ENCODE data around the gene FAM162A. TPM values are rescaled to one million over a fixed set of nuclear protein-coding genes. Genes with fewer than 3 reads are reported as not detected.
"Not testable (repeated sequence)": the region's sequence is repeated elsewhere in the genome, so short reads cannot be mapped to it uniquely, and the experiment has no call there.

Gene FAM162A
- polyA plus RNA-seq (2013, experiment 1 of 2; ENCODE audit: insufficient read length) = 79.2 TPM
- polyA plus RNA-seq (2013, experiment 2 of 2; ENCODE audit: insufficient read length) = 99.0 TPM

GRCh38 chr3:122383771-122384697 lies at the start of gene FAM162A:
Gene FAM162A, plus strand, starts transcription at chr3:122384182. Its CDS starts 84 bp downstream, at chr3:122384266.
- DNase-seq = peak; percentile 94

- DNase-seq = no peak
Measured at GRCh38 chr3:122342803-122343202, 41.2 kb upstream of the FAM162A start.

GRCh38 chr3:122343654-122344053 lies 40.3 kb upstream of the FAM162A start:
- DNase-seq = peak; percentile 7

GRCh38 chr3:122349171-122349570 lies 34.8 kb upstream of the FAM162A start:
- no peak for DNase-seq

- no peak for DNase-seq
Measured at GRCh38 chr3:122350814-122351418, 33.1 kb upstream of the FAM162A start.

- no peak for DNase-seq
Measured at GRCh38 chr3:122351612-122352011, 32.4 kb upstream of the FAM162A start.

- no peak for DNase-seq
Measured at GRCh38 chr3:122353215-122353614, 30.8 kb upstream of the FAM162A start.

GRCh38 chr3:122353893-122354401 lies 30.0 kb upstream of the FAM162A start:
- DNase-seq = no peak

GRCh38 chr3:122355612-122356011 lies 28.4 kb upstream of the FAM162A start:
- DNase-seq = no peak

- no peak for DNase-seq
Measured at GRCh38 chr3:122356402-122356801, 27.6 kb upstream of the FAM162A start.

GRCh38 chr3:122357828-122358702 lies 25.9 kb upstream of the FAM162A start:
- DNase-seq = no peak

- no peak for DNase-seq
Measured at GRCh38 chr3:122358703-122359032, 25.3 kb upstream of the FAM162A start.

- no peak for DNase-seq
Measured at GRCh38 chr3:122362026-122362425, 22.0 kb upstream of the FAM162A start.

- DNase-seq = no peak
Measured at GRCh38 chr3:122364490-122364889, 19.5 kb upstream of the FAM162A start.

- DNase-seq = no peak
Measured at GRCh38 chr3:122365073-122365472, 18.9 kb upstream of the FAM162A start.

GRCh38 chr3:122365582-122366378 lies 18.2 kb upstream of the FAM162A start:
- not testable (repeated sequence) for DNase-seq

- DNase-seq = no peak
Measured at GRCh38 chr3:122366379-122366749, 17.6 kb upstream of the FAM162A start.

GRCh38 chr3:122374034-122374433 lies 9.9 kb upstream of the FAM162A start:
- no peak for DNase-seq

- no peak for DNase-seq
Measured at GRCh38 chr3:122377975-122378374, 6.0 kb upstream of the FAM162A start.

- peak; percentile 89 for DNase-seq
Measured at GRCh38 chr3:122382888-122383666, 905 bp upstream of the FAM162A start, which contains the start of gene MIX23. Gene MIX23, minus strand, starts transcription at chr3:122383231. Its CDS starts 7 bp downstream, at chr3:122383224.

- DNase-seq = no peak
Measured at GRCh38 chr3:122387709-122388108, 3.7 kb downstream of the FAM162A start.

Measured in fibroblast of skin of back (primary cell).